Smooth muscle cell (in vitro differentiated cells): ENCODE results near the gene SLC7A10. TPM values are rescaled to one million over a fixed set of nuclear protein-coding genes. Genes with fewer than 3 reads are reported as not detected.
"Not testable (repeated sequence)": the region's sequence is repeated elsewhere in the genome, so short reads cannot be mapped to it uniquely, and the experiment has no call there.

Experiments used
- DNase-seq: peaks from one replicate; lab custom pipeline; 2025; ENCODE audit not compliant: unreplicated experiment; lab: John Stamatoyannopoulos, UW
- H2AFZ ChIP-seq: fragments of 200-600 bp; sonication (generic); 2 replicates; pipeline ENCODE4 v1.6.0; 2016; ENCODE audit warnings: antibody characterized with exemption, low read depth, mild to moderate bottlenecking
- H3F3A ChIP-seq: fragments of 200-600 bp; sonication (generic); 2 replicates; pipeline ENCODE4 v1.6.0; 2017; ENCODE audit warnings: antibody characterized with exemption, low read depth
- H3K27ac ChIP-seq: fragments of 200-600 bp; sonication (generic); 2 replicates; pipeline ENCODE4 v1.5.1; 2016; ENCODE audit warnings: low read depth, mild to moderate bottlenecking
- H3K27me3 ChIP-seq: fragments of 200-600 bp; sonication (generic); 2 replicates; pipeline ENCODE4 v1.6.1; 2016; ENCODE audit warnings: low read depth, mild to moderate bottlenecking
- H3K36me3 ChIP-seq: fragments of 200-600 bp; sonication (generic); 2 replicates; pipeline ENCODE4 v1.5.1; 2016; ENCODE audit warnings: low read depth
- H3K4me1 ChIP-seq: fragments of 200-600 bp; sonication (generic); 2 replicates; pipeline ENCODE4 v1.5.1; 2016; ENCODE audit warnings: low read depth
- H3K4me2 ChIP-seq: fragments of 200-600 bp; sonication (generic); 2 replicates; pipeline ENCODE4 v1.6.0; 2016; ENCODE audit warnings: mild to moderate bottlenecking
- H3K4me3 ChIP-seq: fragments of 200-600 bp; sonication (generic); 2 replicates; pipeline ENCODE4 v1.5.1; 2016; ENCODE audit warnings: mild to moderate bottlenecking
- H3K79me2 ChIP-seq: fragments of 200-600 bp; sonication (generic); 2 replicates; pipeline ENCODE4 v1.6.0; 2016; ENCODE audit warnings: low read depth, mild to moderate bottlenecking
- H3K9ac ChIP-seq: fragments of 200-600 bp; sonication (generic); 2 replicates; pipeline ENCODE4 v1.6.0; 2016; ENCODE audit warnings: low read depth
- H3K9me3 ChIP-seq: fragments of 200-600 bp; sonication (generic); replicated peaks from 2 replicates; pipeline ENCODE4 v1.5.1; 2016; ENCODE audit warnings: low read depth
- H4K20me1 ChIP-seq: fragments of 200-600 bp; sonication (generic); 2 replicates; pipeline ENCODE4 v1.6.0; 2016; ENCODE audit warnings: low read depth
- CTCF ChIP-seq: fragments of 200-600 bp; sonication (generic); IDR thresholded peaks from 2 replicates; pipeline ENCODE4 v1.5.1; 2017; ENCODE audit warnings: borderline replicate concordance, mild to moderate bottlenecking, antibody characterized with exemption; ENCODE audit not compliant: insufficient read depth, poor library complexity, severe bottlenecking
- WGBS: methylation state at CpG from one replicate; pipeline ENCODE4 v1.1.7; 2016; ENCODE audit warnings: low lambda C conversion rate; 5-methylcytosine and 5-hydroxymethylcytosine counted together
- polyA plus RNA-seq: library from polyadenylated mRNA; unstranded; fragments of >200 nt; fragmentation: Nextera tagmentation; extraction: Ambion mirVana; gene quantifications from 2 replicates; pipeline ENCODE4 v1.2.1, GENCODE V29; 2016
- total RNA-seq: library from RNA; depleted of rRNA; stranded (reverse); fragments of >200 nt; gene quantifications from 2 replicates; pipeline ENCODE4 v1.2.3, GENCODE V29; 2014

SLC7A10 gene
- total and polyA plus RNA-seq, 2 experiments from 2014 or later, result 0.51 TPM; not detected in 1

- Histone ChIP-seq H2AFZ (no peak overlapping the region), H3K4me3 (no peak overlapping the region), H3K9me3 (no peaks in the 10 kb centered on the region), H3K27ac (no peak overlapping the region), H3K79me2 (no peaks in the 10 kb centered on the region), H3K36me3 (no peaks in the 10 kb centered on the region), H3K27me3 (no peaks in the 10 kb centered on the region), H3K4me2 (no peak overlapping the region), H3F3A (no peaks in the 10 kb centered on the region), H3K4me1 (no peaks in the 10 kb centered on the region), H4K20me1 (no peaks in the 10 kb centered on the region), H3K9ac (no peak overlapping the region)
- TF ChIP-seq CTCF, result no peak
- 95% methylated on average over 17 of the region's 17 CpGs for WGBS
- no peak for DNase-seq
These were observed 13.7 kb downstream of the SLC7A10 start for GRCh38 chr19:33211794-33212435.

- no peak overlapping the region for H3K4me3 ChIP-seq
- no peaks in the 10 kb centered on the region for H4K20me1 ChIP-seq
- H3K4me2 ChIP-seq, result no peak overlapping the region
- 98% methylated on average over 17 of the region's 22 CpGs for whole genome bisulfite sequencing
- no peak overlapping the region for H3K27ac ChIP-seq
- TF ChIP-seq CTCF, result no peak
- no peaks in the 10 kb centered on the region for H3K79me2 ChIP-seq
- H3K36me3 ChIP-seq, result no peaks in the 10 kb centered on the region
- no peak overlapping the region for H2AFZ ChIP-seq
- no peaks in the 10 kb centered on the region for H3K9me3 ChIP-seq
- H3K27me3 ChIP-seq, result no peaks in the 10 kb centered on the region
- no peaks in the 10 kb centered on the region for H3K4me1 ChIP-seq
- no peaks in the 10 kb centered on the region for H3F3A ChIP-seq
- no peak for DNase-seq
- H3K9ac ChIP-seq, result no peak overlapping the region
These were observed 15.2 kb downstream of the SLC7A10 start for GRCh38 chr19:33210266-33210940.

DNA sequence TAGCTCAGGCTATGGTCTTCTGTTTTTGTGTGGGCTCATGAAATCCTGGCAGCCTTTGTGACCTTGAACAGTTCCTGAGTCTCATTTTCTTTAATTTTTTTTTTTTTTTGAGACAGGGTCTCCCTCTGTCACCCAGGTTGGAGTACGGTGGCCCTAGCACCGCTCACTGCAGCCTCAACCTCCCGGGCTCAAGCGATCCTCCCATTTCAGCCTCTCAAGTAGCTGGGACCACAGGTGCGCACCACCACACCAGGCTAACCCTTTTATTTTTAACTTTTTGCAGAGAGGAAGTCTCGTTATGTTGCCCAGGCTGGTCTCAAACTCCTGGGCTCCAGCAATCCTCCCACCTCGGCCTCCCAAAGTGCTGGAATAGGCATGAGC lies 15.8 kb downstream of the SLC7A10 start:
- not testable (repeated sequence) for H3K4me2 ChIP-seq, H3K4me3 ChIP-seq, H3K4me1 ChIP-seq, H3K27ac ChIP-seq, DNase-seq, H3K36me3 ChIP-seq, H3K27me3 ChIP-seq, H4K20me1 ChIP-seq, H3K79me2 ChIP-seq, H3F3A ChIP-seq, H3K9ac ChIP-seq, H3K9me3 ChIP-seq, H2AFZ ChIP-seq
- WGBS, result 95% methylated on average over 7 of the region's 7 CpGs

DNA sequence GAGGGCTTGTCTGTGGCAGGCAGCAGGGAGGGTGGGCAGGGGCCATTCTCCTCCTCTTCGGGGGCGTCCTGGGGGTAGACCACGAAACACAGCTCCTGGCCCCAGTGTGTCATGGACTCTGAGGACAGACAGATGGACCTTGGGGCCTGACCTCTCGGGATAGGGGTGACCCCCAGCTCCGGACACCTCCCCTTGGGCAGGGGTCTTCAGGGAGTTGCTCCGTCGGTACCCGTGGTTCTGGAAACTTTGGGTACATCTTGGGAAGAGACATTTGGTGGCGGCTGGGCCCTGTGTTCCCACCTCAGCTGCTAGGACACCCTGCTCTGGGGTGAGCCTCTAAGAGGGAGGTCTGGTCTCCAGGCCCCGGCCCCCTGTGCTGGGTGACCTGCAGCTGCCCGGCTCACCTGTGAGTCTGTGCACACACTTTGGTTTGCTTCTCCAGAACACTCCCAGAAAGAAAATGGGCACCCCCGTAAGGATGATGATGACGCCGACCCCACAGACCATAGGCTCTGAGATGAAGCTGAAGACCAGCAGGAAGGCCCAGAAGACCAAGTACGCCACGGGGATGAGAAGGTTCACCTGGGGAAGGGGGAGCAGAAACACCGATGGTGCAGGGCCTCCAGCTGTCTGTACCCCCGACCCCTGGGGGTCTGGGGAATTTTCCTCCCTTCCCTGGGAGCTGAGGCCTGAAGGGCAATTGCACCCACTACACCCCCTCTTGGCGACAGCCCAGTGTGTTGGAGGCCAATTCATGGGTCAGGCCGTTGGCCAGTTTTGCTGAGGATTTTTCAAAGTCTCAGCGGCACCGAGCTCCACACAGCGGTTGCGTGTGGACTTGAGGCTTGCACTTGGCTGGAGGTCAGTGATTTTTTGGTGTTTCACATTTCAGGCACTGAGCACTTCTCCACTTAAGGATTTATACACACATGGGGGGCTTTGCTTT lies 16.5 kb downstream of the SLC7A10 start:
- Histone ChIP-seq H3K27ac (no peak overlapping the region), H3K36me3 (no peaks in the 10 kb centered on the region), H3K9me3 (no peaks in the 10 kb centered on the region), H4K20me1 (no peaks in the 10 kb centered on the region), H2AFZ (no peak overlapping the region), H3K27me3 (no peaks in the 10 kb centered on the region), H3K79me2 (no peaks in the 10 kb centered on the region), H3K4me3 (no peak overlapping the region), H3F3A (no peaks in the 10 kb centered on the region), H3K4me2 (no peak overlapping the region), H3K9ac (no peak overlapping the region), H3K4me1 (no peaks in the 10 kb centered on the region)
- WGBS, result 95% methylated on average over 24 of the region's 24 CpGs
- TF ChIP-seq CTCF, result no peak
- DNase-seq, result no peak
